ENCODE results near the gene CAPN5.

Gene CAPN5

GRCh38 chr11:77141034-77141433 lies 74.3 kb downstream of the CAPN5 start:
- intact Hi-C loops (cut with DNase I) = no loop called here
- peak in 2 of 10 donors; percentile 7 to 17 for DNase-seq

- intact Hi-C loops (cut with DNase I) = no loop called here
- DNase-seq = peak in 3 of 10 donors; percentile 11 to 24 (median 22)
Measured at GRCh38 chr11:77141475-77141874, 74.7 kb downstream of the CAPN5 start.

GRCh38 chr11:77142091-77142975 lies 75.6 kb downstream of the CAPN5 start:
- DNase-seq = peak in 4 of 10 donors; percentile 20 to 69 (median 30)
- intact Hi-C loops (cut with DNase I) = no loop called here

GRCh38 chr11:77143405-77144020 lies 76.7 kb downstream of the CAPN5 start:
- DNase-seq = peak in 3 of 10 donors; percentile 33 to 61 (median 57)
- intact Hi-C loops (cut with DNase I) = no loop called here

- intact Hi-C loops (cut with DNase I) = no loop called here
- DNase-seq = peak in 3 of 10 donors; percentile 37 to 75 (median 68)
Measured at GRCh38 chr11:77144196-77144856, 77.6 kb downstream of the CAPN5 start.

- intact Hi-C loops (cut with DNase I) = no loop called here
- DNase-seq = peak in 4 of 10 donors; percentile 16 to 50 (median 40)
Measured at GRCh38 chr11:77144857-77145428, 78.2 kb downstream of the CAPN5 start.

GRCh38 chr11:77146261-77147035 lies 79.7 kb downstream of the CAPN5 start:
- peak in 4 of 10 donors; percentile 23 to 81 (median 74) for DNase-seq

GRCh38 chr11:77147036-77147315 lies 80.2 kb downstream of the CAPN5 start:
- DNase-seq = peak in 1 of 10 donors; percentile 25

More at GRCh38 chr11:77146261-77147035, 79.7 kb downstream of the CAPN5 start:
- intact Hi-C loops (cut with DNase I) = no loop called here

GRCh38 chr11:77147668-77148321 lies 81.0 kb downstream of the CAPN5 start:
- DNase-seq = peak in 4 of 10 donors; percentile 16 to 70 (median 59)
- intact Hi-C loops (cut with DNase I) = no loop called here

More at GRCh38 chr11:77147036-77147315, 80.2 kb downstream of the CAPN5 start:
- intact Hi-C loops (cut with DNase I) = no loop called here

GRCh38 chr11:77148963-77149715 lies 82.4 kb downstream of the CAPN5 start:
- intact Hi-C loops (cut with DNase I) = no loop called here
- peak in 3 of 10 donors; percentile 64 to 74 (median 66) for DNase-seq

- intact Hi-C loops (cut with DNase I) = no loop called here
- peak in 3 of 10 donors; percentile 44 to 76 (median 72) for DNase-seq
Measured at GRCh38 chr11:77149716-77150392, 83.1 kb downstream of the CAPN5 start.

- DNase-seq = peak in 3 of 10 donors; percentile 59 to 77 (median 75)
- intact Hi-C loops (cut with DNase I) = no loop called here
Measured at GRCh38 chr11:77150836-77151235, 84.1 kb downstream of the CAPN5 start.

GRCh38 chr11:77151804-77152509 lies 85.2 kb downstream of the CAPN5 start:
- intact Hi-C loops (cut with DNase I) = no loop called here
- peak in 6 of 10 donors; percentile 47 to 92 (median 68) for DNase-seq

- peak in 3 of 10 donors; percentile 24 to 54 (median 33) for DNase-seq
- intact Hi-C loops (cut with DNase I) = no loop called here
Measured at GRCh38 chr11:77152846-77153245, 86.1 kb downstream of the CAPN5 start.

- intact Hi-C loops (cut with DNase I) = no loop called here
- DNase-seq = peak in 3 of 10 donors; percentile 57 to 77 (median 67)
Measured at GRCh38 chr11:77153276-77154185, 86.8 kb downstream of the CAPN5 start.

- peak; percentile 60 to 95 (median 70) for DNase-seq
Measured at GRCh38 chr11:77154381-77155081, 87.8 kb downstream of the CAPN5 start.

More at GRCh38 chr11:77154381-77155081, 87.8 kb downstream of the CAPN5 start:
- intact Hi-C loops (cut with DNase I) = no loop called here

Measured in posterior cingulate gyrus (tissue), 11 donors.